Fibroblast of lung (primary cell): Measurements from ENCODE around the gene SPRTN. TPM values are rescaled to one million over a fixed set of nuclear protein-coding genes. Genes with fewer than 3 reads are reported as not detected.

Source experiments
- DNase-seq, 2 donors: peaks; one replicate each; pipeline versions ENCODE4 v3.0.0 to v3.0.0-alpha.2; 2010; ENCODE audit warnings: low read depth in 2 of 2
- H2AFZ ChIP-seq: 2 replicates; pipeline ENCODE4 v1.5.1; 2012; ENCODE audit warnings: low read length, control low read depth, inconsistent platforms
- H3K27ac ChIP-seq: 2 replicates; pipeline ENCODE4 v1.5.1; 2011; ENCODE audit warnings: low read length, control low read depth; ENCODE audit not compliant: insufficient read depth
- H3K27me3 ChIP-seq: 2 replicates; pipeline ENCODE4 v1.5.1; 2011; ENCODE audit warnings: mild to moderate bottlenecking, low read length; ENCODE audit not compliant: control insufficient read depth, insufficient read depth
- H3K36me3 ChIP-seq: 2 replicates; pipeline ENCODE4 v1.5.1; 2011; ENCODE audit warnings: low read length; ENCODE audit not compliant: control insufficient read depth, insufficient read depth
- H3K4me1 ChIP-seq: 2 replicates; pipeline ENCODE4 v1.5.1; 2011; ENCODE audit warnings: low read length; ENCODE audit not compliant: control insufficient read depth, insufficient read depth; ENCODE audit errors: extremely low read depth
- H3K4me2 ChIP-seq: 2 replicates; pipeline ENCODE4 v1.5.1; 2011; ENCODE audit warnings: low read length, control low read depth; ENCODE audit not compliant: insufficient read depth; ENCODE audit errors: extremely low read depth
- H3K4me3 ChIP-seq, 4 experiments: fragments of 200-600 bp in 1 of 4; sonication (generic) in 1 of 4; replicated peaks in 1 of 4; 2 replicates each; pipeline ENCODE4 v1.5.1; 2011 to 2016; ENCODE audit warnings: low read length in 4 of 4, low read depth in 3 of 4, mild to moderate bottlenecking in 3 of 4, control low read depth in 2 of 4, inconsistent platforms in 1 of 4, mixed read lengths in 1 of 4; ENCODE audit not compliant: insufficient read depth in 1 of 4; ENCODE audit errors: control extremely low read depth in 1 of 4
- H3K79me2 ChIP-seq: 2 replicates; pipeline ENCODE4 v1.5.1; 2012; ENCODE audit warnings: mild to moderate bottlenecking, low read length, inconsistent platforms; ENCODE audit not compliant: control insufficient read depth, insufficient read depth
- H3K9ac ChIP-seq: 2 replicates; pipeline ENCODE4 v1.5.1; 2011; ENCODE audit warnings: mild to moderate bottlenecking, low read length, control low read depth; ENCODE audit not compliant: insufficient read depth
- H3K9me3 ChIP-seq: 2 replicates; pipeline ENCODE4 v1.5.1; 2012; ENCODE audit warnings: low read depth, low read length; ENCODE audit not compliant: control insufficient read depth, insufficient read depth
- H4K20me1 ChIP-seq: 2 replicates; pipeline ENCODE4 v1.5.1; 2011; ENCODE audit warnings: low read length; ENCODE audit not compliant: control insufficient read depth, insufficient read depth; ENCODE audit errors: extremely low read depth
- CTCF ChIP-seq, 2 donors: IDR thresholded peaks in 1 of 2; conservative IDR thresholded peaks in 1 of 2; 1 replicate in 1 of 2; 2 replicates in 1 of 2; pipeline ENCODE4 v1.5.1; 2011 to 2012; ENCODE audit warnings: low read length in 2 of 2, control low read depth in 1 of 2, inconsistent platforms in 1 of 2, low read depth in 1 of 2, mild to moderate bottlenecking in 1 of 2
- EZH2 ChIP-seq: IDR thresholded peaks from 2 replicates; pipeline ENCODE4 v1.5.1; 2012; ENCODE audit warnings: low read length, control low read depth, mild to moderate bottlenecking; ENCODE audit errors: missing control alignments
- polyA plus RNA-seq, 2 donors: library from polyadenylated mRNA; depleted of rRNA in 1 of 2; stranded (reverse) in 1 of 2; unstranded in 1 of 2; fragments of >200 nt; gene quantifications; 2 replicates each; pipeline ENCODE4 v1.2.1, GENCODE V29; 2011 to 2012; ENCODE audit warnings: missing spikeins in 1 of 2
- total RNA-seq: library from RNA; depleted of rRNA; stranded (reverse); fragments of >200 nt; gene quantifications from 2 replicates; pipeline ENCODE4 v1.2.1, GENCODE V29; 2014

SPRTN gene
- total and polyA plus RNA-seq, 2 donors (not counting 1 experiment from before 2014, with no cell fraction given) = 9.5 to 16.0 TPM

- H3K27me3 ChIP-seq = no peaks in the 10 kb centered on the region
- H3K4me1 ChIP-seq = peaks cover 2% of the 10 kb centered on the region
- no peaks in the 10 kb centered on the region for H3K79me2 ChIP-seq
- H3K9ac ChIP-seq = no peak overlapping the region
- no peak for DNase-seq
- H3K4me3 ChIP-seq = no peak overlapping the region
- H3K36me3 ChIP-seq = peaks cover 2% of the 10 kb centered on the region
- TF ChIP-seq CTCF (conservative IDR thresholded peaks at IDR 0.05 in 1 of 2, IDR thresholded peaks at IDR 0.05 in 1 of 2; ENCODE audit: low read depth in 1 of 2, low read length in 2 of 2) = no peak
- TF ChIP-seq EZH2 = no peak
- no peaks in the 10 kb centered on the region for H4K20me1 ChIP-seq
- H3K9me3 ChIP-seq = no peaks in the 10 kb centered on the region
- H3K27ac ChIP-seq = no peak overlapping the region
- no peak overlapping the region for H3K4me2 ChIP-seq
- no peak overlapping the region for H2AFZ ChIP-seq
Observed at GRCh38 chr1:231353086-231353485, 15.0 kb downstream of the SPRTN start.

GRCh38 chr1:231354330-231355020 is 16.4 kb downstream of the SPRTN start:
- Histone ChIP-seq H3K4me2 (no peak overlapping the region), H3K27ac (no peak overlapping the region)

GRCh38 chr1:231355171-231355570 is 17.1 kb downstream of the SPRTN start:
- no peaks in the 10 kb centered on the region for H4K20me1 ChIP-seq
- no peak overlapping the region for H3K4me2 ChIP-seq
- H3K9ac ChIP-seq = no peak overlapping the region
- H3K27me3 ChIP-seq = no peaks in the 10 kb centered on the region
- H3K9me3 ChIP-seq = no peaks in the 10 kb centered on the region
- DNase-seq = no peak
- H3K4me1 ChIP-seq = peaks cover 2% of the 10 kb centered on the region
- H3K79me2 ChIP-seq = no peaks in the 10 kb centered on the region
- TF ChIP-seq EZH2 (no peak), CTCF (conservative IDR thresholded peaks at IDR 0.05 in 1 of 2, IDR thresholded peaks at IDR 0.05 in 1 of 2; ENCODE audit: low read depth in 1 of 2, low read length in 2 of 2) (no peak)
- H3K4me3 ChIP-seq = no peak overlapping the region
- H2AFZ ChIP-seq = no peak overlapping the region
- no peaks in the 10 kb centered on the region for H3K36me3 ChIP-seq
- no peak overlapping the region for H3K27ac ChIP-seq

More at GRCh38 chr1:231354330-231355020, 16.4 kb downstream of the SPRTN start:
- H3K36me3 ChIP-seq = peaks cover 2% of the 10 kb centered on the region
- H3K9me3 ChIP-seq = no peaks in the 10 kb centered on the region
- H3K79me2 ChIP-seq = no peaks in the 10 kb centered on the region
- no peak for TF ChIP-seq CTCF (conservative IDR thresholded peaks at IDR 0.05 in 1 of 2, IDR thresholded peaks at IDR 0.05 in 1 of 2; ENCODE audit: low read depth in 1 of 2, low read length in 2 of 2)
- TF ChIP-seq EZH2 = no peak
- peaks cover 2% of the 10 kb centered on the region for H3K4me1 ChIP-seq
- H3K27me3 ChIP-seq = no peaks in the 10 kb centered on the region
- no peaks in the 10 kb centered on the region for H4K20me1 ChIP-seq
- no peak overlapping the region for H3K4me3 ChIP-seq
- no peak overlapping the region for H2AFZ ChIP-seq
- no peak overlapping the region for H3K9ac ChIP-seq
- peak; percentile 38 to 48 for DNase-seq
